Measurements from ENCODE around the gene MPC1L. TPM values are rescaled to one million over a fixed set of nuclear protein-coding genes. Genes with fewer than 3 reads are reported as not detected.

MPC1L gene
- total and polyA plus RNA-seq, 2 of the 8 experiments (the other 6 are each of a cell fraction or from before 2014, with no cell fraction given), result not detected

DNA sequence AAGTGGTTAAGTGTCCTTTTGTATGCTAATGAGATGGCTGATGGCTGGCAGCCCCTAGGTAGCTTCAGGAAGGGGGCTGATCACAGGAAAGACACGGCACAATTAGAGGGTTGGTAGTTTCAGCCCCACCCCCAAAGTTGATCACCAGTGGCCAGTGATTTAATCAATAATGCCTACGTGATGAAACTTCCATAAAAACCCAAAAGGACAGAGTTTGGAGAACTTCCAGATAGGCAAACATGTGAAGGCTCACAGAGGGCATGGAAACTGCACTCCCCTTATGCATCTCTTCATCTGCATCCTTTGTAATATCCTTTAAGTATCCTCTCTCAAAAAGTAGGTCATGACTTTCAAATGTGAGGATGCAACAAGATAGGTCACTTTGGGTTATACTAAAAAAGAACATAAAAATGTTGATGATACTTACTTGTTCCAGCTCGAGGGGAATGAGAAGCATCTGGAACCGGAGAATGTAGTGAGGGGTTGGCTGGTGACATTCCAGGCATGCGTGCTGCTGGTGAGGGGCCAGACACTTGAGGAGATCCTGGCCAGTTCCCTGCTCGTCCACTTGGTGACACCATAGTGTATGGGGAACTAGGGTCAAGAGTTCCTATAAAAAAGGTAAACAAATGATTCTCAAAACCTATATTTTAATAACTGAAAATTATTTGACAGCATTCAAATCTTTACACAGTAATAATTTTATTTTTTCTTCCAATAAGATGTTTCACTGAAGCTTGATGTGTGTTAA is 40.8 kb downstream of the MPC1L start (continued):
- TF ChIP-seq EZH2 (IDR thresholded peaks at IDR 0.05; ENCODE audit: low read depth, low read length, severe bottlenecking) (no peak), BRCA1 (IDR thresholded peaks at IDR 0.05; ENCODE audit: low read depth, low read length) (no peak), CTBP2 (IDR thresholded peaks at IDR 0.05; ENCODE audit: borderline replicate concordance, insufficient read depth, insufficient read length, low read length) (no peak)
